Panc1 (cell line): Measurements from ENCODE around the gene RANBP3.

Source experiments
- CTCF ChIP-seq: fragments of 450-650 bp; IDR thresholded peaks from 2 replicates; pipeline ENCODE4 v1.5.1; 2017; ENCODE audit warnings: mild to moderate bottlenecking
- REST ChIP-seq, 2 experiments: IDR thresholded peaks; 2 replicates each; pipeline ENCODE4 v1.6.1; 2011 to 2012; ENCODE audit warnings: low read depth in 2 of 2, control low read depth in 1 of 2, low read length in 1 of 2, mild to moderate bottlenecking in 1 of 2, moderate library complexity in 1 of 2; ENCODE audit not compliant: insufficient read depth in 1 of 2

GRCh38 chr19:5882421-5882968 is 95.4 kb downstream of the RANBP3 start:
- TF ChIP-seq CTCF (no peak), REST (IDR thresholded peaks at IDR 0.05; ENCODE audit: insufficient read depth in 1 of 2, low read depth in 2 of 2, low read length in 1 of 2) (no peak)
